H1 (cell line): ENCODE results near the gene PLA2G15. TPM values are rescaled to one million over a fixed set of nuclear protein-coding genes. Genes with fewer than 3 reads are reported as not detected.

ENCODE experiments used
- CTCF ChIA-PET: fragments of 300-600 bp; sonication (Branson Sonifier 250); formaldehyde crosslinking; loops from one replicate; lab custom pipeline; 2021; ENCODE audit not compliant: partially characterized antibody; lab: Charles Lee
- POLR2A ChIA-PET: fragments of 300-600 bp; sonication (Branson Sonifier 250); formaldehyde crosslinking; loops from one replicate; lab custom pipeline; 2021; ENCODE audit warnings: inconsistent platforms; ENCODE audit not compliant: partially characterized antibody; lab: Charles Lee
- DNase-seq, 2 experiments: peaks; one replicate each; pipeline versions ENCODE4 v3.0.0 to v3.0.0-alpha.2; 2010 to 2022; ENCODE audit warnings: low spot score in 2 of 2, low read depth in 1 of 2, mixed read lengths in 1 of 2
- FAIRE-seq: peaks from 2 replicates; lab custom pipeline; 2011; peaks lifted over from hg19 to GRCh38; lab: Jason Lieb, UNC
- H2AFZ ChIP-seq: 2 replicates; pipeline ENCODE4 v1.8.1; 2012; ENCODE audit warnings: low read length, inconsistent platforms
- H2AK5ac ChIP-seq: 2 replicates; pipeline ENCODE4 v1.6.1; 2013; ENCODE audit warnings: low read depth, low read length
- H2BK120ac ChIP-seq: replicated peaks from 2 replicates; pipeline ENCODE3; 2013; ENCODE audit warnings: low read depth, low read length, inconsistent platforms
- H2BK12ac ChIP-seq: 2 replicates; pipeline ENCODE4 v1.6.1; 2013; ENCODE audit warnings: low read depth, low read length
- H2BK15ac ChIP-seq: 2 replicates; pipeline ENCODE4 v1.6.1; 2013; ENCODE audit warnings: low read length
- H2BK20ac ChIP-seq: 2 replicates; pipeline ENCODE4 v1.6.1; 2013; ENCODE audit warnings: low read length
- H2BK5ac ChIP-seq: 2 replicates; pipeline ENCODE4 v1.6.1; 2013; ENCODE audit warnings: low read depth, low read length
- H3K14ac ChIP-seq: 2 replicates; pipeline ENCODE4 v1.6.1; 2013; ENCODE audit warnings: inconsistent platforms; ENCODE audit not compliant: insufficient read length
- H3K18ac ChIP-seq: 2 replicates; pipeline ENCODE4 v1.6.1; 2013; ENCODE audit warnings: low read length; ENCODE audit errors: extremely low read depth
- H3K23ac ChIP-seq: 2 replicates; pipeline ENCODE4 v1.6.1; 2013; ENCODE audit warnings: inconsistent platforms; ENCODE audit not compliant: insufficient read length
- H3K23me2 ChIP-seq: 2 replicates; pipeline ENCODE4 v1.6.1; 2013; ENCODE audit warnings: low read depth, low read length
- H3K27ac ChIP-seq: 2 replicates; pipeline ENCODE4 v1.6.1; 2011; ENCODE audit warnings: low read depth, low read length, inconsistent platforms
- H3K27me3 ChIP-seq, 4 experiments: replicated peaks in 1 of 4; 1 replicate in 1 of 4; 2 replicates in 3 of 4; pipeline versions ENCODE4 v1.6.1 to v1.8.1; 2011 to 2013; ENCODE audit warnings: low read length in 3 of 4, mild to moderate bottlenecking in 3 of 4, inconsistent platforms in 2 of 4, mixed read lengths in 2 of 4, moderate library complexity in 1 of 4; ENCODE audit not compliant: control insufficient read depth in 3 of 4, insufficient read depth in 3 of 4; ENCODE audit errors: extremely low read depth in 1 of 4
- H3K36me3 ChIP-seq, 4 experiments: 2 replicates each; pipeline versions ENCODE4 v1.6.1 to v1.8.1; 2011 to 2013; ENCODE audit warnings: mild to moderate bottlenecking in 4 of 4, low read length in 3 of 4, moderate library complexity in 2 of 4, control low read depth in 1 of 4, inconsistent platforms in 1 of 4; ENCODE audit not compliant: insufficient read depth in 4 of 4, control insufficient read depth in 2 of 4
- H3K4ac ChIP-seq: replicated peaks from 2 replicates; pipeline ENCODE3; 2013; ENCODE audit warnings: low read length, low read depth, mixed read lengths, inconsistent platforms; ENCODE audit not compliant: insufficient read length
- H3K4me1 ChIP-seq, 4 experiments: replicated peaks in 1 of 4; 1 replicate in 1 of 4; 2 replicates in 3 of 4; pipeline versions ENCODE4 v1.6.1 to v1.8.1; 2011 to 2013; ENCODE audit warnings: low read length in 3 of 4, inconsistent platforms in 2 of 4, mixed read lengths in 1 of 4; ENCODE audit not compliant: insufficient read depth in 4 of 4, control insufficient read depth in 3 of 4
- H3K4me2 ChIP-seq, 2 experiments: 2 replicates each; pipeline versions ENCODE4 v1.6.1 to v1.8.1; 2011 to 2013; ENCODE audit warnings: low read depth in 2 of 2, low read length in 2 of 2, control low read depth in 1 of 2, inconsistent platforms in 1 of 2, mild to moderate bottlenecking in 1 of 2; ENCODE audit not compliant: insufficient read depth in 1 of 2
- H3K4me3 ChIP-seq, 4 experiments: fragments of 200-600, 300-600 bp in 1 of 4; sonication (generic), shearing (Covaris generic), sonication (Bioruptor Twin) in 1 of 4; 2 replicates each; pipeline versions ENCODE4 v1.5.1 to v1.8.1; 2011 to 2016; ENCODE audit warnings: low read length in 4 of 4, low read depth in 3 of 4, control low read depth in 2 of 4, inconsistent platforms in 2 of 4, mild to moderate bottlenecking in 2 of 4, mixed read lengths in 1 of 4, moderate library complexity in 1 of 4; ENCODE audit not compliant: insufficient read depth in 2 of 4; ENCODE audit errors: extremely low read depth in 1 of 4
- H3K56ac ChIP-seq: replicated peaks from 2 replicates; pipeline ENCODE3; 2013; ENCODE audit warnings: low read depth, mild to moderate bottlenecking, mixed read lengths, low read length, inconsistent platforms; ENCODE audit not compliant: insufficient read length
- H3K79me1 ChIP-seq: 2 replicates; pipeline ENCODE4 v1.6.1; 2013; ENCODE audit warnings: low read depth, low read length, control low read depth
- H3K79me2 ChIP-seq, 2 experiments: 2 replicates each; pipeline versions ENCODE4 v1.6.1 to v1.8.1; 2012 to 2013; ENCODE audit warnings: low read length in 2 of 2, mild to moderate bottlenecking in 2 of 2, inconsistent platforms in 1 of 2; ENCODE audit not compliant: insufficient read depth in 2 of 2, control insufficient read depth in 1 of 2
- H3K9ac ChIP-seq, 4 experiments: replicated peaks in 1 of 4; 1 replicate in 1 of 4; 2 replicates in 3 of 4; pipeline versions ENCODE4 v1.6.1 to v1.8.1; 2011 to 2013; ENCODE audit warnings: low read depth in 3 of 4, low read length in 3 of 4, control low read depth in 2 of 4, mild to moderate bottlenecking in 2 of 4, moderate library complexity in 2 of 4, inconsistent platforms in 1 of 4; ENCODE audit errors: extremely low read depth in 1 of 4
- H3K9me3 ChIP-seq, 2 experiments: 2 replicates each; pipeline versions ENCODE4 v1.6.1 to v1.8.1; 2012 to 2013; ENCODE audit warnings: mild to moderate bottlenecking in 2 of 2, moderate library complexity in 2 of 2, control low read depth in 1 of 2, inconsistent platforms in 1 of 2, low read depth in 1 of 2, low read length in 1 of 2, mixed read lengths in 1 of 2; ENCODE audit not compliant: insufficient read depth in 2 of 2
- H4K20me1 ChIP-seq, 2 experiments: replicated peaks in 1 of 2; 2 replicates each; pipeline versions ENCODE3 to v1.8.1; 2011 to 2013; ENCODE audit warnings: inconsistent platforms in 2 of 2, low read length in 2 of 2, mild to moderate bottlenecking in 1 of 2; ENCODE audit not compliant: insufficient read depth in 2 of 2, control insufficient read depth in 1 of 2
- H4K5ac ChIP-seq: 2 replicates; pipeline ENCODE4 v1.6.1; 2013; ENCODE audit warnings: low read length, low read depth, mixed read lengths, inconsistent platforms; ENCODE audit not compliant: insufficient read length
- H4K8ac ChIP-seq: 2 replicates; pipeline ENCODE4 v1.8.0; 2013; ENCODE audit warnings: mild to moderate bottlenecking, moderate library complexity, low read length, inconsistent platforms; ENCODE audit not compliant: insufficient read depth; ENCODE audit errors: extremely low read depth
- H4K91ac ChIP-seq: replicated peaks from 2 replicates; pipeline ENCODE3; 2013; ENCODE audit warnings: low read length, mixed read lengths, inconsistent platforms; ENCODE audit not compliant: insufficient read length
- CBX5 ChIP-seq: fragments of 300-800, 300-1000 bp; sonication (generic); IDR thresholded peaks from 2 replicates; pipeline ENCODE4 v1.7.1; 2016; ENCODE audit warnings: antibody characterized with exemption, low read length, low read depth
- EP300 ChIP-seq, 2 experiments: IDR thresholded peaks; 1 replicate in 1 of 2; 2 replicates in 1 of 2; pipeline ENCODE4 v1.6.1; 2011 to 2012; ENCODE audit warnings: low read depth in 2 of 2, low read length in 2 of 2, mild to moderate bottlenecking in 2 of 2, borderline replicate concordance in 1 of 2, inconsistent platforms in 1 of 2, moderate library complexity in 1 of 2
- HDAC6 ChIP-seq: IDR thresholded peaks from one replicate; pipeline ENCODE4 v1.7.1; 2012; ENCODE audit warnings: low read depth, mild to moderate bottlenecking, inconsistent platforms, low read length, moderate library complexity
- SP2 ChIP-seq: IDR thresholded peaks from 2 replicates; pipeline ENCODE4 v1.6.1; 2012; ENCODE audit warnings: mild to moderate bottlenecking, low read length, inconsistent platforms
- TAF1 ChIP-seq: IDR thresholded peaks from 2 replicates; pipeline ENCODE4 v1.6.1; 2011; ENCODE audit warnings: mild to moderate bottlenecking, low read depth, low read length
- ZNF274 ChIP-seq: IDR thresholded peaks from 2 replicates; pipeline ENCODE4 v1.7.0; 2012; ENCODE audit warnings: low read length, borderline replicate concordance; ENCODE audit errors: extremely low read depth
- WGBS, 2 experiments: shearing (Covaris generic) in 1 of 2; methylation state at CpG; one replicate each; pipeline versions ENCODE4 v1.1.6 to v1.1.7; 2013 to 2015; ENCODE audit warnings: low lambda C conversion rate in 2 of 2, mixed read lengths in 2 of 2, inconsistent platforms in 1 of 2, low coverage in 1 of 2, missing lambda C conversion rate in 1 of 2; ENCODE audit not compliant: insufficient replicate concordance in 2 of 2, insufficient coverage in 1 of 2, insufficient read length in 1 of 2; ENCODE audit errors: extremely low coverage in 1 of 2, missing lambda C conversion rate in 1 of 2; 5-methylcytosine and 5-hydroxymethylcytosine counted together
- polyA plus RNA-seq, 7 experiments: library from polyadenylated mRNA; depleted of rRNA in 3 of 7; stranded (reverse) in 5 of 7; unstranded in 2 of 7; fragments of >200 nt in 5 of 7; fragments of 200-250 nt in 2 of 7; gene quantifications; 1 replicate in 5 of 7; 2 replicates in 1 of 7; 4 replicates in 1 of 7; pipeline versions ENCODE4 v1.2.1 to v1.2.3, GENCODE V29; 2011 to 2013; ENCODE audit warnings: missing spikeins in 2 of 7, mixed read lengths in 2 of 7
- total RNA-seq: library from RNA; stranded (reverse); fragmentation: NEBNext Ultra II Directional; extraction: Animal tissue kit (Norgen Biotek cat#: 25700); gene quantifications from 2 replicates; pipeline ENCODE4 v1.2.1, GENCODE V29; 2021
- TF ChIP-seq, protein P1 (sequence below): IDR thresholded peaks from 2 replicates; pipeline ENCODE4 v1.6.1; 2012; ENCODE audit warnings: low read length, inconsistent platforms
- TF ChIP-seq, protein P2 (sequence below), 3 experiments: IDR thresholded peaks; 1 replicate in 2 of 3; 2 replicates in 1 of 3; pipeline versions ENCODE4 v1.5.1 to v1.6.1; 2011; ENCODE audit warnings: low read length in 3 of 3, mild to moderate bottlenecking in 3 of 3, inconsistent platforms in 2 of 3, low read depth in 1 of 3, moderate library complexity in 1 of 3; ENCODE audit not compliant: insufficient read depth in 1 of 3; ENCODE audit errors: control extremely low read depth in 1 of 3

The PLA2G15 gene
- total and polyA plus RNA-seq, 2 of the 8 experiments (the other 6 are each of a cell fraction or from before 2014, with no cell fraction given), result 11.2 to 12.0 TPM

DNA sequence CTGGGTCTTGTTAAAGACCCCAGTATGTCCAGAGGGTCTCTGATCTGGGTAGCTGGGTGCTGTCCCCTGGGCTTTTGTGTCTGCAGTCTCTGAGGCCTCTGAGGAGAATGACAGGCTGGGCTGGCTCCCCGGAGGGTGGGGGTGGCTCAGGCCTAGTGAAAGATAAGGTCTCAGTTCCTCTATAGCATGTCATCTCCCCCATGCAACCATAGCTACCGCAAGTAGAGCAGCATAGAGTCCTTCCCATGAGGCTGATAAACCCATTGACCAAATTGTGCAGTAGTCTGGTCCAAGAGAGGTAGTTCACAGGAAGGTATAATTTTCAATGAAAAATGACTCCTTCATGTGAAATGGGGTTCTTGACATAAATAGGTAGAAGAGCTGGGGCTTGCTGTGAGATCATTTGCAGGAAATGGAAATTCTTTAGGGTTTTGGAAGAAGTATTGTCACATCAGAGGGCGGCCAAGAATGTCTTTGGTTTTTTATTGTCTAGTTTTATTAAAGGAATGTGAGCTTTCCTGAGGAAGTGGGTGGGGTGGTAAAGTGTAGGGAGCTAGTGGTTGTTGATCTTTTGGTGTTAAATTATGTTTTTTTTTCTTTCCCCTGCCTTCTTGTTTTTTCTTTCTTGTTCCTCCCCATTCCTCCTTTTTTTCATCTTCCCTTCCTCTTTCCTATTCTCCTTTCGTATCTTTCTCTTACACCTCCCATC is 44.6 kb downstream of the PLA2G15 start:
- Histone ChIP-seq H4K5ac (no peak overlapping the region), H3K27ac (no peak overlapping the region), H3K79me2 (no peaks in the 10 kb centered on the region), H2BK12ac (no peak overlapping the region), H2AFZ (no peak overlapping the region), H3K18ac (no peak overlapping the region), H3K36me3 (peaks cover 0 to 15% (median 6%) of the 10 kb centered on the region in 4 experiments; a peak in 5 of 8 replicates), H4K8ac (no peak overlapping the region), H3K27me3 (no peaks in the 10 kb centered on the region), H3K23me2 (no peaks in the 10 kb centered on the region; the same call in 1 of the 2 replicates), H2BK15ac (no peak overlapping the region), H3K4ac (no peak overlapping the region), H3K23ac (no peak overlapping the region), H3K4me3 (no peak overlapping the region), H4K20me1 (peaks cover 2 to 7% of the 10 kb centered on the region in 2 experiments), H3K56ac (no peak overlapping the region), H3K9me3 (no peaks in the 10 kb centered on the region), H2BK5ac (no peak overlapping the region), H3K4me2 (no peak overlapping the region), H3K14ac (no peak overlapping the region), H2AK5ac (no peak overlapping the region), H2BK120ac (no peak overlapping the region), H4K91ac (no peak overlapping the region), H2BK20ac (no peak overlapping the region), H3K9ac (no peak overlapping the region), H3K4me1 (no peaks in the 10 kb centered on the region), H3K79me1 (0 out of 2 replicates have a peak, but pooled peaks cover 3% of the 10 kb centered on the region)
- FAIRE-seq, result no peak
- WGBS, 2 experiments, result 89 to 97% methylated on average over 1 to 4 of the region's 4 CpGs
- ChIA-PET CTCF (interaction anchor here (1.1 to 20.4 kb wide), 6 partner anchors 11 to 49 kb away, joined by 3 to 233 read pairs (median 3); partner anchors contain the start of gene SLC7A6), POLR2A (interaction anchor here (1.3 to 4.4 kb wide), 5 partner anchors 9 to 71 kb away, joined by 3 to 13 read pairs (median 5); no protein-coding TSS in a partner anchor)
- no peak for DNase-seq
- TF ChIP-seq, protein P1, sequence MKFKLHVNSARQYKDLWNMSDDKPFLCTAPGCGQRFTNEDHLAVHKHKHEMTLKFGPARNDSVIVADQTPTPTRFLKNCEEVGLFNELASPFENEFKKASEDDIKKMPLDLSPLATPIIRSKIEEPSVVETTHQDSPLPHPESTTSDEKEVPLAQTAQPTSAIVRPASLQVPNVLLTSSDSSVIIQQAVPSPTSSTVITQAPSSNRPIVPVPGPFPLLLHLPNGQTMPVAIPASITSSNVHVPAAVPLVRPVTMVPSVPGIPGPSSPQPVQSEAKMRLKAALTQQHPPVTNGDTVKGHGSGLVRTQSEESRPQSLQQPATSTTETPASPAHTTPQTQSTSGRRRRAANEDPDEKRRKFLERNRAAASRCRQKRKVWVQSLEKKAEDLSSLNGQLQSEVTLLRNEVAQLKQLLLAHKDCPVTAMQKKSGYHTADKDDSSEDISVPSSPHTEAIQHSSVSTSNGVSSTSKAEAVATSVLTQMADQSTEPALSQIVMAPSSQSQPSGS, result no peak
- TF ChIP-seq CBX5, result no peak
- no peak for TF ChIP-seq TAF1
- no peak for TF ChIP-seq EP300 (IDR thresholded peaks at IDR 0.05; ENCODE audit: borderline replicate concordance in 1 of 2, low read depth in 2 of 2, low read length in 2 of 2)
- TF ChIP-seq SP2, result no peak
- TF ChIP-seq, protein P2, sequence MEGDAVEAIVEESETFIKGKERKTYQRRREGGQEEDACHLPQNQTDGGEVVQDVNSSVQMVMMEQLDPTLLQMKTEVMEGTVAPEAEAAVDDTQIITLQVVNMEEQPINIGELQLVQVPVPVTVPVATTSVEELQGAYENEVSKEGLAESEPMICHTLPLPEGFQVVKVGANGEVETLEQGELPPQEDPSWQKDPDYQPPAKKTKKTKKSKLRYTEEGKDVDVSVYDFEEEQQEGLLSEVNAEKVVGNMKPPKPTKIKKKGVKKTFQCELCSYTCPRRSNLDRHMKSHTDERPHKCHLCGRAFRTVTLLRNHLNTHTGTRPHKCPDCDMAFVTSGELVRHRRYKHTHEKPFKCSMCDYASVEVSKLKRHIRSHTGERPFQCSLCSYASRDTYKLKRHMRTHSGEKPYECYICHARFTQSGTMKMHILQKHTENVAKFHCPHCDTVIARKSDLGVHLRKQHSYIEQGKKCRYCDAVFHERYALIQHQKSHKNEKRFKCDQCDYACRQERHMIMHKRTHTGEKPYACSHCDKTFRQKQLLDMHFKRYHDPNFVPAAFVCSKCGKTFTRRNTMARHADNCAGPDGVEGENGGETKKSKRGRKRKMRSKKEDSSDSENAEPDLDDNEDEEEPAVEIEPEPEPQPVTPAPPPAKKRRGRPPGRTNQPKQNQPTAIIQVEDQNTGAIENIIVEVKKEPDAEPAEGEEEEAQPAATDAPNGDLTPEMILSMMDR (IDR thresholded peaks at IDR 0.05; ENCODE audit: control extremely low read depth in 1 of 3, insufficient read depth in 1 of 3, low read depth in 1 of 3, low read length in 3 of 3), result no peak
- no peak for TF ChIP-seq HDAC6
- TF ChIP-seq ZNF274, result no peak
